ENCODE results near the gene RTN1. TPM values are rescaled to one million over a fixed set of nuclear protein-coding genes. Genes with fewer than 3 reads are reported as not detected.

Gene RTN1
- total RNA-seq, 1 experiment from 2014 or later = 0.05 TPM

- BruUV-seq (replicated peaks) = no TSS peak
- TF ChIP-seq TCF7L2 (IDR thresholded peaks at IDR 0.05; ENCODE audit: low read depth, low read length) = no peak
- TF ChIP-seq POLR2AphosphoS5 (IDR thresholded peaks at IDR 0.05; ENCODE audit: low read depth, low read length) = no peak
- no peak for TF ChIP-seq SIN3A (IDR thresholded peaks at IDR 0.05; ENCODE audit: borderline replicate concordance, insufficient read depth, low read depth, low read length)
- TF ChIP-seq REST (IDR thresholded peaks at IDR 0.05; ENCODE audit: insufficient read depth in 1 of 2, low read depth in 2 of 2, low read length in 1 of 2) = no peak
- TF ChIP-seq CTCF (IDR thresholded peaks at IDR 0.05) = no peak
- intact Hi-C loops (cut with micrococcal nuclease; ENCODE audit: unreplicated experiment) = no loop called here
- Histone ChIP-seq H3K9me3 (ENCODE audit: control insufficient read depth, insufficient read depth, low read depth, low read length) (no peaks in the 10 kb centered on the region), H3K27me3 (ENCODE audit: control insufficient read depth, insufficient read depth, low read length) (no peaks in the 10 kb centered on the region), H3K4me1 (ENCODE audit: control insufficient read depth, insufficient read depth, low read length) (no peaks in the 10 kb centered on the region), H3K4me3 (ENCODE audit: low read depth in 2 of 2, low read length in 2 of 2) (no peak overlapping the region), H3K36me3 (ENCODE audit: control insufficient read depth, insufficient read depth, low read length) (no peaks in the 10 kb centered on the region), H3K27ac (ENCODE audit: low read length) (no peak overlapping the region)
- ChIA-PET CTCF (no interaction called here), POLR2A (interaction anchor here (0.6 kb wide), 1 partner anchor 20 kb away, joined by 3 read pairs; no protein-coding TSS in a partner anchor)
- DNase-seq (ENCODE audit: low read depth, low spot score) (no peak), ATAC-seq (no peak)
- in situ Hi-C loops (cut with HindIII; ENCODE audit: low pct_unique_long_range_greater_than_20kb, low sequenced_read_pairs) = no loop called here
Observed at GRCh38 chr14:59580911-59581310, 289.7 kb downstream of the RTN1 start.

GRCh38 chr14:59576332-59577294 lies 294.0 kb downstream of the RTN1 start, which contains the start of gene CCDC175:
TSS of gene CCDC175 (minus strand) at chr14:59576812. CDS start at chr14:59576775, 37 bp downstream.
- BruUV-seq (replicated peaks) = no TSS peak
- Histone ChIP-seq H3K27me3 (ENCODE audit: control insufficient read depth, insufficient read depth, low read length) (no peaks in the 10 kb centered on the region), H3K27ac (ENCODE audit: low read length) (no peak within 1 kb of the TSS), H3K4me3 (ENCODE audit: low read depth in 2 of 2, low read length in 2 of 2) (peak within 1 kb of the TSS; percentile 46 to 60), H3K36me3 (ENCODE audit: control insufficient read depth, insufficient read depth, low read length) (no peaks in the 10 kb centered on the region), H3K4me1 (ENCODE audit: control insufficient read depth, insufficient read depth, low read length) (no peaks in the 10 kb centered on the region), H3K9me3 (ENCODE audit: control insufficient read depth, insufficient read depth, low read depth, low read length) (no peaks in the 10 kb centered on the region)
- ChIA-PET CTCF (interaction anchor here (0.9 to 2.3 kb wide), 2 partner anchors 69 to 93 kb away, joined by 4 to 11 read pairs; partner anchors contain the start of gene L3HYPDH), POLR2A (no interaction called here)
- DNase-seq (ENCODE audit: low read depth, low spot score) (peak; percentile 7), ATAC-seq (peak; percentile 99)
- in situ Hi-C loops (cut with HindIII; ENCODE audit: low pct_unique_long_range_greater_than_20kb, low sequenced_read_pairs) = no loop called here
- intact Hi-C loops (cut with micrococcal nuclease; ENCODE audit: unreplicated experiment) = loop anchor here (2.0 to 10.0 kb wide), 2 partner anchors 70 to 452 kb away; no protein-coding TSS in a partner anchor
- TF ChIP-seq CTCF (IDR thresholded peaks at IDR 0.05) (peak; percentile 89), SIN3A (IDR thresholded peaks at IDR 0.05; ENCODE audit: borderline replicate concordance, insufficient read depth, low read depth, low read length) (no peak), REST (IDR thresholded peaks at IDR 0.05; ENCODE audit: insufficient read depth in 1 of 2, low read depth in 2 of 2, low read length in 1 of 2) (no peak), POLR2AphosphoS5 (IDR thresholded peaks at IDR 0.05; ENCODE audit: low read depth, low read length) (no peak), TCF7L2 (IDR thresholded peaks at IDR 0.05; ENCODE audit: low read depth, low read length) (no peak)

Data from Panc1 (cell line).